Stimulated activated CD4-positive, alpha-beta T cell treated with anti-CD3 and anti-CD28 coated beads, TNF-alpha, amount 100 ng/mL, for 4 hours (primary cell): ENCODE results near the gene CEP97.
"Not testable (repeated sequence)": the region's sequence is repeated elsewhere in the genome, so short reads cannot be mapped to it uniquely, and the experiment has no call there.

ENCODE experiments used
- DNase-seq, 3 experiments: peaks; one replicate each; pipeline ENCODE4 v3.0.0-alpha.2; 2020; ENCODE audit warnings: low read depth in 3 of 3

CEP97 gene, protein sequence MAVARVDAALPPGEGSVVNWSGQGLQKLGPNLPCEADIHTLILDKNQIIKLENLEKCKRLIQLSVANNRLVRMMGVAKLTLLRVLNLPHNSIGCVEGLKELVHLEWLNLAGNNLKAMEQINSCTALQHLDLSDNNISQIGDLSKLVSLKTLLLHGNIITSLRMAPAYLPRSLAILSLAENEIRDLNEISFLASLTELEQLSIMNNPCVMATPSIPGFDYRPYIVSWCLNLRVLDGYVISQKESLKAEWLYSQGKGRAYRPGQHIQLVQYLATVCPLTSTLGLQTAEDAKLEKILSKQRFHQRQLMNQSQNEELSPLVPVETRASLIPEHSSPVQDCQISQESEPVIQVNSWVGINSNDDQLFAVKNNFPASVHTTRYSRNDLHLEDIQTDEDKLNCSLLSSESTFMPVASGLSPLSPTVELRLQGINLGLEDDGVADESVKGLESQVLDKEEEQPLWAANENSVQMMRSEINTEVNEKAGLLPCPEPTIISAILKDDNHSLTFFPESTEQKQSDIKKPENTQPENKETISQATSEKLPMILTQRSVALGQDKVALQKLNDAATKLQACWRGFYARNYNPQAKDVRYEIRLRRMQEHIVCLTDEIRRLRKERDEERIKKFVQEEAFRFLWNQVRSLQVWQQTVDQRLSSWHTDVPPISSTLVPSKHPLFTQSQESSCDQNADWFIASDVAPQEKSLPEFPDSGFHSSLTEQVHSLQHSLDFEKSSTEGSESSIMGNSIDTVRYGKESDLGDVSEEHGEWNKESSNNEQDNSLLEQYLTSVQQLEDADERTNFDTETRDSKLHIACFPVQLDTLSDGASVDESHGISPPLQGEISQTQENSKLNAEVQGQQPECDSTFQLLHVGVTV

DNA sequence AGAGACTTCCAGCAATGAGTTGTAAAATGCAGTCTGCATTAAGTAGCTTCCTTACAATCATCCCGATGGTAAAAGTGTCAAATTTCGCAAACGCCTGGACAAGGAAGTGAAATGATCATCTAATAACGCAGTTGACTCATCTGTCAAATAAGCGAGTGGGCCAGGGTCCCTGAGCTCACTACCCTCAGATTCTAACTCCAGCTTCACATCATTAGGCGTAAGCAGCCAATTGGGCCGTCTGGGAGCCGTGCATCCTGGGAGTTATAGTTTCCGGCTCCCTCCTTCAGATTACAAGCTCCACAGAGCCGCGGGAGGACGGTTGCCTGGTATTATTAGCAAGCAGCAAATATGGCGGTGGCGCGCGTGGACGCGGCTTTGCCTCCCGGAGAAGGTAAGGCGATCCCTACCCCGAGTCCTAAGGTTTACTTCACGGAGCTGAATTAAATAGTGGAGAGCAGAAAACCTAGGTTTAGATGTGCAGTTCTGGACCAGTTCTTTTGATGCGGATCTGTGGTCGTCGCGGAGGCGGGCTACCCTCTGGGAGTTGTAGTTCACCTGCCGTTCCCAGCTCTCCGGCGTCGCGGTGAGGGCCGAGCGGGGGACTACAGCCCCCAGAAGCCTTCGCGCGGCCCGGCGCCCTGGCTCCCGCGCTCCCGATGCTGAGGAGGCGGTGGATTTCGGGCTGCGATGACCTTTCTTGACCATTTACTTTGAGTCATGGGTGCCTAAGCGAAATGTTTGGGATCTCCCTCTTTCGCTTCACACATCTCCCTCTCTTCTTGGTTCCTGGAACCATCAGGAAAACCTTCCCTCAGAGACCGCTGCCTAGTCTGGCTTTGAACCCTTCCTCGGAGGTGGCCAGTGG lies at the start of gene CEP97:
CEP97 (plus strand) TSS at position 286 of the 865 bp plus-strand sequence; CDS start at position 349, 63 bp downstream.
- DNase-seq: peak; percentile 74 to 76 (median 75)

DNA sequence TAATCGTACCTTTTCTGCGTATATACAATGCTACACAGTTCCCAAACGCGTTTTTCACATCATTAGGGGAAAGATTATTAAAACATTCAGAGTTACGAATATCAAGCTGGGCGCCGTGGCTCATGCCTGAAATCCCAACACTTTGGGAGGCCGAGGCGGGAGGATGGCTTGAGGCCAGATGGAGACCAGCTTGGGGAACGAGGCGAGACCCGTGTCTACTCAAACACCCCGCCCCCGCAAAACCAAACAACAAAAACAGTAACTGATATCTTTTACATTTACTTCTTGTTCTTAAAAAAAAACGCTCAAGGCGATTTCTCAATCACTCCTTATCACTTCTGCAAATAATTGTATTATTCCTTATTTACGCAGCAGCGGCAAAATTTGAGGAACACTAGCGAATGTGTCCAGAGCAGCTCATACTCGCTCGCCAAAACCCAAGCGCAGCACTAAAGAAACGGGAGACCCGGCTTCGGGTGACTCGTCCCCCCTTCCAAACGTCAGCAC lies 48.7 kb upstream of the CEP97 start:
- no peak for DNase-seq

DNA sequence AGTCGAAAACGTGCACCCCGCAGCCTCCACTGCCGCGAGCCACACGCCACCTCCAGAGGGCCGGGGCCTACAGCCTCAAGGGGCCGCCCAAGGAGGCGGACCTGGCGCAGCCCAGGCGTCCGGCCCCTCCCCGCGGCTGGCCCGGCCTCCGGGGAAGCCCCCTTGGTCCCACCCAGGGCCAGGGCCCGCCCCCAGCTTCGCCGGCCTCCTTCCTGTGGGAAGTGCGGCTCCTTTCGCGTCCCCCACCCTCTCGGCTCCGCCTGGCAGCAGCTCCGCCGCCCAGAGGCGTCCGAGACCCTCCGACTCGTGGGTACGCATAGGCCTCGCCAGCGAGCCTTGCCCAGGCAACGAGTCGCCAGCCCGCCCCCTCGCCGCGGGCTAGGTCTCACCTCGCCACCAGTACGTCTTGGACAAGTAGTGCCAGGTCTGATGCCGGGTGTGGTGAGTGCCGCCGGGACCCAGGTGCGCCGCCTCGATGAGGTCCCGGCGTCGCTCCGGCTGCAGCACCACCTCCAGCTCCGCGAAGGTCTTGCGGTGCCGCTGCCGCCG lies 48.1 kb upstream of the CEP97 start:
- DNase-seq: peak; percentile 89 to 92 (median 91)

DNA sequence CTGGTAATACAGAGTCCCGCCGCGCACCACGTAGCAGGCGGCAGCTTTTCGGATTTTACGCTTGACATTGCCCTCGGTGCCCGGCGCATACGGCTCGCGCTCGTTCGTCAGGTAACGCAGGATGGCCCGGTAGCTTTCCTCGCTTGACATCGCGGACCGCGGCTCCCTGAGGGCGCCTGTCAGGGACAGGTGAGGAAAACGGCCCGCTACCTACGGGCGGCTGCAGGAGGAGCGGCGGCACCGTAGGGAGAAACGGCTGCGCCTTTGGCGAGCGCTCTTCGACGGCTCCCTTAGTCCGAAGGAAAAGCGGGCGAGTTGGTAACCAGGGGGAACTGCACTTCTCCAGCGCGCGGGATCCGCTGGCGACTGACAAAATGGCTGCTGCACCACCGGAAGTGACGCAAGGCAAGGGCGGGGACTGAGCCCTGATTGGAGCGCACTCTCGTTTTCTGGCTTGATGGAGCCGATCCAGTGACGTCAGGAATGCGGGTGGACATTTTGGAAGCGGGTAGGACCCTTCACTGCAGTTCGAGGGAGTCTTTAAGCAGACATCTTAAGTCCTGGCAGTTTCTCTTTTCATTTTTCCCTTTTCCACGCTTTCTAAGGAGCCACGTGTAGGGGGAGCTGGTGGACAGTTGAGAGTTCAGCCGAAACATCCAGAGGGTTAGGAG lies 47.5 kb upstream of the CEP97 start, which contains the start of gene ZBTB11:
ZBTB11 (minus strand) TSS at position 368 of the 671 bp plus-strand sequence; CDS start at position 150, 218 bp downstream.
- peak; percentile 99 for DNase-seq

DNA sequence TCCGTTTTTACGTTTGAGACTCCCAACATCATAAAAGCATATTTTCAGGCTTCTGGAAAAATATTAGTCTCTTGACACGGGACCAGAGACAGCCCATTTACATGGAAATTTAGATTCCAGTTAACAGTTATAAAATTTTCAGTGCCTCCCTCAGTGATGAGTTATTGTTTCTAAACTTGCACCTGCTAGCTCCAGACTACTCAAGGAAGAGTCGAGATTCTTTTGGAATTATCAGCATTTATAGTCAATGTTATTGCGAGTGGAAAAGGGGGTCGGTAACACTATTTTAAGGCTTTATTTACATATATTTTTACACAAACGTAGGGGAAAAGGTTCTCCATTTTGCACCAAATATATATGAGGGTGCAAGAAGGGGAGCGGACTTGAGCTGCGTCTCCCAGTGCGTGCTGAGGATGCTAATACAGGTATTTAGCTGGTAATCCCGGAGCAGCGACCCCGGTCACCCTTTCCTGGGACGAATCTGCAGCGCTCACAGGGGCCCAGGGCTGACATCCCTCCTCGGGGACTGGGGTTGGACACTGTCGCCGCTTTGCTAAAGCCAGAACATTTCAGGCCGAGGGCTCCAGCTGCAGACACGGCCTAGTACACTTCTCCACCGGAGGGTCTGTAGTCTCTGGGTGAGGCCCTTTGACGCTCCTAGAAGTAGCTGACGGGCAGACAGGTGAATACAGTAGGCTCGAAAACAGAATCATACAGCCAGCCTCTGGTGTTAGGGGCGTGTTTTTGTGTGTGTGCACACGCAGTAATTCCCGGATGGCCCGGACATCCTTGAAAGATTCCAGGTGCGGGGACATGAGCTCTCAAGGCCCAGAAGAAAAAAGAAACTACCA lies 46.8 kb upstream of the CEP97 start:
- DNase-seq: no peak

DNA sequence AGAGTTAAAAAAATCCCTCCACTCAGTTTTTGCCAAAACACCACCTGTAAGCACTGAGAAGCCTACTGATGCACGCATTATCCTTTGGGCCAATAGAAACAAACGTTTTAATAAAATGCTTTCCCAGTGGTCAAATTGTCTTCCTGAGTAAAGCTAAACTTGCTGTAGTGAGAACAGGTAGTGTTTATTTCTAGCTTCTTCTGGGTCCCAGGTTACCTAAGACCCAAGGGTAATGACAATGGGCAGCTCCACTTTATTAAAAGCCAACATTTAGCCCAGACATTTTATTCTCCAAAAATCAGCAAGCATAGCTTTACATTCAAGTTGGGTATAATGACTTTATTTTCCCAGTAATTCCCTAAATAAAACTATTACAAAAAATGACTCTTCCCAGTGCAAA lies 45.6 kb upstream of the CEP97 start:
- not testable (repeated sequence) for DNase-seq

DNA sequence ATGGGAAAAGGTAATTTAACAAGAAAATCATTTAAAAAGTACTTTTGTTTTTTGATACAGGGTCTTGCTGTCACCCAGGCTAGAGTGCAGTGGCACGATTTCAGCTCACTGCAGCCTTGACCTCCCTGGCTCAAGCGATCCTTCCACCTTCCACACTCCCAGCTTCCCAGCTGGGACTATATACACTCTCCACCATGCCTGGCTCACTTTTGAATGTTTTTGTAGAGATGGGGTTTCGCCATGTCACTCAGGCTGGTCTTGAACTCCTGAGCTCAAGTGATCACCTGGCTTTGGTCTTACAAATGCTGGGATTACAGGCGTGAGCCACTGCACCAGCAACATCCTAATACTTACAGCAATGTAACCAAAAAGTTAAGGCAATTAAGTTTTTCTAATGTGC lies 43.9 kb upstream of the CEP97 start:
- DNase-seq: no peak

DNA sequence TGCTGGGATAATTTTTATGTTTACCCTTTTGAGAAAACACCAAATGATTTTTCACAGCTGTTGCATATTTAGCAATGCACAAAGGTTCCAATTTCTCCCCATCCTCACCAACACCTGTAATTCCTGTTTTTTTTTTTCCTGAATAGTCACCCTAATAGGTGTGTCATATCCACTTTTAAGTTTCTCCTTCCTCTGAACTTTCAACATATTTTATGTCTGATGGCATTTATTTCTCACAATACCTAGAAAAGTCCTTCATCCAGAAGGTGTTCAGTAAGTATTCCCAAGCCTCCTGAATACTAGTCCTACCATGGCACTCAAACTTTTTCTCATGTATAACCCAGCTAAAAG lies 39.4 kb upstream of the CEP97 start:
- DNase-seq: no peak

DNA sequence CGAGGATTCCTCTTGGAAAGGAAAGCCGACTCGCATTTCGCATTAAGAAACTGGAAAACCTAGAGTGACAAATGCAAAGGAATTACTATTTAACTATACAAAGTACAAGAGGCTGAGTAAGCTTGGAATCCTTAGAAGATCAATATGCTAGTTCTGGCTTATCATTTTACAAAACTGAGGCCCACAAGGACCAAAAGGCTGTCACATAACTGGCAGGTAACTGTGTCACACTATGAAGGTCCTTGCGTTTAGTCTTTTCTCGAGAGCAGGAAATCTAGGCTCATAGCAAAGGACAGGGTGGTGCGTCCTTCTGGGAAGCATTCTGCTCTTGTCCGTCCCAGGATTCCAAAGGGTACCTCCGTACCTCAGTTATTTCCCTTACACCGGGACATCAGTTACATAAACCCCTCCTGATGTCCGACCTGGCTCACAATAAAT lies 38.5 kb upstream of the CEP97 start:
- no peak for DNase-seq

DNA sequence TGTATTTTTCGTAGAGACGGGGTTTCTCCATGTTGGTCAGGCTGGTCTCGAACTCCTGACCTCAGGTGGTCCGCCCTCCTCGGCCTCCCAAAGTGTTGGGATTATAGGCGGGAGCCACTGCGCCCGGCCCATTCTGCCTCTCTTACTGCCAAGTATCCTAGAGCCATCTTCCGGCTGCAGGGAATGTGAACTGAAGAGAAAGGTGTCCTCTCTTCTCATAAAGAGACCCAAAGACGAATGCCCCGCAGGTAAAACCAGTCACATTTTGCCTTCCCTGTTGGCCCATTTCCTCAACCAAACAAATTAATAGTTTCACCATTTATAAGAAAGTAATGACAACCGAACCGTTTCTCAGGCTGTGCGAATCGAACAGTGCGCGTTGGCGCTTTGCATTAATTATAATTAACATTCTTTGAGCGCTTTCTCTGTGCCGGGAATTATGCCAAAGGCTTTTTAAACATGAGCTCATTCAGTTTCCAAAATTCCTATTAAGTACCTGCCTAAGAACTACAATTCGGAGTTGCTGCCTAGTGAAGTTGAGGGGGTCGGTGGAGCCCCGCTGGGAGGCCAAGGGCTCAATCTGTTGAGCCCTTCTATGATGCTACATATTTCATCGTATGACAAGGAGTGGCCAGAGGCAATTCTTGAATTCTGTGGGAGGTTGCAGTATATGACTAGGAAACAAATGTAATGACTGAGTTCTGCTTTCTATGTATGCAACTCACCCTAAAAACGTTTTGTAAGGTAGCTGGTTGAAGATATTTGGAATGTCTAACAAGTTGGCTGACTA lies 37.1 kb upstream of the CEP97 start:
- DNase-seq: no peak

DNA sequence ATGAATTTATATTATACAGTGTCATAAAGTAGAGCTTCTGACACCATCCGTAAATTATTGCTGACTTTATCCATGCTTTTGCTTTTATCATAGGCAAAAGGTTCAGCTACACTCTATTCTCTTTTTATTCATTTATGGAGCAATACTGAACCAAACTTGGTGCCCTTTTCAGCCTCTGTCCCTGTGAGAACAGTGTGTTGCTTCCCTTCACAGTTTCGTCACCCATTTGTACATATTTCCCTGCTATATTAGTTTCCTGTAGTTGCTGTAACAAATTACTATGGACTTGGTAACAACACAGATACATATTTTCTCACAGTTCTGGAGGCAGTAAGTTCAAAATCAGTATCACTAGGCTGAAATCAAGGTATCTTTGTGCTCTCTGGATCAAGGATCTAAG lies 35.1 kb upstream of the CEP97 start:
- no peak for DNase-seq

DNA sequence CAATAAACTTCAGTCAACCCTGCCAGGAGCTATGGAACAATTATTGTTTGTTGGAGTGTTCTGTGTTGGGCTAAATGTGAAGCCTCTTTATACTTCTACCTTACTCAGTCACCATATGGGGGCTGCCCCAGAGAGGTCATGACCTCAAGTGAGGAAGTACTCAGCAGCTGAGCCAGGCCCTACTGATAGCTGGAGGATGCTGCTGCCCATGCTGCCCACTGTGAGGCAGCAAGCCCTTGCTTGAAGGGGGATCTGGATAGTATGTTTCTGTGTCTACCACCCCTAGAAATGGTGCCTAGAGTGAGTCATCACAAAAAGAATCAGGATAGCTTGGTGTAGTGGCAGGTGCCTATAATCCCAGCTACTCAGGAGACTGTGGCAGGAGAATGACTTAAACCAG lies 33.4 kb upstream of the CEP97 start:
- DNase-seq: no peak

DNA sequence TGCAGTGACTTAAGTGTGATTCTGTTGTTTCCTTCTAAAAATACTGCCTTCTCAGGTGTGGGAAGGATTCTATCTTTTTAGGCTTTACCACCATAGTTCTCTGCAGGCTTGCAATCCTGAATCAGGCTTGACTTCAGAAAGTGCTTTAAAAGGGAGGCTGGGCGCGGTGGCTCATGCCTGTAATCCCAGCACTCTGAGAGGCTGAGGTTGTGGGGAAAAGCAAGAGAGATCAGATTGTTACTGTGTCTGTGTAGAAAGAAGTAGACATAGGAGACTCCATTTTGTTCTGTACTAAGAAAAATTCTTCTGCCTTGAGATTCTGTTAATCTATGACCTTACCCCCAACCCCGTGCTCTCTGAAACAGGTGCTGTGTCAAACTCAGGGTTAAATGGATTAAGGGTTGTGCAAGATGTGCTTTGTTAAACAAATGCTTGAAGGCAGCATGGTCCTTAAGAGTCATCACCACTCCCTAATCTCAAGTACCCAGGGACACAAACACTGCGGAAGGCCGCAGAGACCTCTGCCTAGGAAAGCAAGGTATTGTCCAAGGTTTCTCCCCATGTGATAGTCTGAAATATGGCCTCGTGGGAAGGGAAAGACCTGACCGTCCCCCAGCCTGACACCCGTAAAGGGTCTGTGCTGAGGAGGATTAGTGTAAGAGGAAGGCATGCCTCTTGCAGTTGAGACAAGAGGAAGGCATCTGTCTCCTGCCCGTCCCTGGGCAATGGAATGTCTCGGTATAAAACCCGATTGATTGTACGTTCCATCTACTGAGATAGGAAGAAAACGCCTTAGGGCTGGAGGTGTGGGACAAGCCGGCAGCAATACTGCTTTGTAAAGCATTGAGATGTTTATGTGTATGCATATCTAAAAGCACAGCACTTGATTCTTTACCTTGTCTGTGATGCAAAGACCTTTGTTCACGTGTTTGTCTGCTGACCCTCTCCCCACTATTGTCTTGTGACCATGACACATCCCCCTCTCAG lies 32.4 kb upstream of the CEP97 start:
- not testable (repeated sequence) for DNase-seq

DNA sequence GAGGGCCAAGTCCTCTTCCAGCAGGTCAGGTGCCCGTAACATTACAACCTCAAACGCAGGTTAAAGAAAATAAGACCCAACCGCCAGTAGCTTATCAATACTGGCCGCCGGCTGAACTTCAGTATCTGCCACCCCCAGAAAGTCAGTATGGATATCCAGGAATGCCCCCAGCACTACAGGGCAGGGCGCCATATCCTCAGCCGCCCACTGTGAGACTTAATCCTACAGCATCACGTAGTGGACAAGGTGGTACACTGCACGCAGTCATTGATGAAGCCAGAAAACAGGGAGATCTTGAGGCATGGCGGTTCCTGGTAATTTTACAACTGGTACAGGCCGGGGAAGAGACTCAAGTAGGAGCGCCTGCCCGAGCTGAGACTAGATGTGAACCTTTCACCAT lies 30.9 kb upstream of the CEP97 start:
- not testable (repeated sequence) for DNase-seq

DNA sequence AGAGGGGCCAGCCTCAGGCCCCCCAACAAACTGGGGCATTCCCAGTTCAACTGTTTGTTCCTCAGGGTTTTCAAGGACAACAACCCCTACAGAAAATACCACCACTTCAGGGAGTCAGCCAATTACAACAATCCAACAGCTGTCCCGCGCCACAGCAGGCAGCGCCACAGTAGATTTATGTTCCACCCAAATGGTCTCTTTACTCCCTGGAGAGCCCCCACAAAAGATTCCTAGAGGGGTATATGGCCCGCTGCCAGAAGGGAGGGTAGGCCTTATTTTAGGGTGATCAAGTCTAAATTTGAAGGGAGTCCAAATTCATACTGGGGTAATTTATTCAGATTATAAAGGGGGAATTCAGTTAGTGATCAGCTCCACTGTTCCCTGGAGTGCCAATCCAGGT lies 29.6 kb upstream of the CEP97 start:
- DNase-seq: not testable (repeated sequence)

DNA sequence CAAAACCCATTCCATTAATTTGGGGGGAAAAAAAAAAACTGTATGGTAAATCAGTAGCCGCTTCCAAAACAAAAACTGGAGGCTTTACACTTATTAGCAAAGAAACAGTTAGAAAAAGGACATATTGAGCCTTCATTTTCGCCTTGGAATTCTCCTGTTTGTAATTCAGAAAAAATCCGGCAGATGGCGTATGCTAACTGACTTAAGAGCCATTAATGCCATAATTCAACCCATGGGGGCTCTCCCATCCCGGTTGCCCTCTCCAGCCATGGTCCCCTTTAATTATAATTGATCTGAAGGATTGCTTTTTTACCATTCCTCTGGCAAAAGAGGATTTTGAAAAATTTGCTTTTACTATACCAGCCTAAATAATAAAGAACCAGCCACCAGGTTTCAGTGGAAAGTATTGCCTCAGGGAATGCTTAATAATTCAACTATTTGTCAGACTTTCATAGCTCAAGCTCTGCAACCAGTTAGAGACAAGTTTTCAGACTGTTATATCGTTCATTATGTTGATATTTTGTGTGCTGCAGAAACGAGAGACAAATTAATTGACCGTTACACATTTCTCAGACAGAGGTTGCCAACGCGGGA lies 28.5 kb upstream of the CEP97 start:
- no peak for DNase-seq
